Measurements from ENCODE around the gene ST3GAL4.
A peak's percentile ranks its signal among the peaks of the same experiment; 100 is the strongest.
"Not testable (repeated sequence)": the region's sequence is repeated elsewhere in the genome, so short reads cannot be mapped to it uniquely, and the experiment has no call there.

ST3GAL4 gene, protein sequence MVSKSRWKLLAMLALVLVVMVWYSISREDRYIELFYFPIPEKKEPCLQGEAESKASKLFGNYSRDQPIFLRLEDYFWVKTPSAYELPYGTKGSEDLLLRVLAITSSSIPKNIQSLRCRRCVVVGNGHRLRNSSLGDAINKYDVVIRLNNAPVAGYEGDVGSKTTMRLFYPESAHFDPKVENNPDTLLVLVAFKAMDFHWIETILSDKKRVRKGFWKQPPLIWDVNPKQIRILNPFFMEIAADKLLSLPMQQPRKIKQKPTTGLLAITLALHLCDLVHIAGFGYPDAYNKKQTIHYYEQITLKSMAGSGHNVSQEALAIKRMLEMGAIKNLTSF

DNA sequence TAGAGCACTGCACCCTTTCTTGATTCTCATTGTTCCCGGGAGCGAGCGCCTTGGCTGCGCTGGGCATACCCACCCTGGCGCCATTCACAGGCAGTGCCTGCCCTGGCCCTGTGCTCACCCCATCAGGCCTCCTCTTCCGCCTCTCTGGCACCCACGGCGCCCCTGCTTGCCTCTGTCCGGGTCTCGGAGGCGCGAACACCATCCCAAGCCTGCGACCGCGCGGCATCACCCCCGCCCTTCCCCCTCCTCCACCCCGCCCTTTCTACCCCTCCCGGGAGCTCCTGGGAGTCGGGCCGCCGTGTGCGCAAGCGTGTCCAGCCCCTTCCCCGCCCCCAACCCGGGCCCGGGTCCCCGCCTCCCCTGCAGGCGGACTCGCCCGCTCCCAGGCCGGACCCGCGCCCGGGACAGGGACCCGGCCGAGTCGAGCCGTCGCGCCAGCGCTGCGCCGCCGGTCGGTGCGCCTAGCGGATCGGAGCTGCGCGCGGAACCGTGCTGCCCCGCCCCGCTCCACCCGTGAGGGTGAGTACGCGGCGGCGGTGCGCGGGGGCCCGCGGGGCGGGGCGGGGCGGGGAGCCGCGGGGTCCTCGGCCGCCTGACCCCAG is at the start of gene ST3GAL4:
TSS of gene ST3GAL4 (plus strand) at position 363 of the 602 bp plus-strand sequence. CDS start 50,470 bp downstream, outside the sequence.
- DNase-seq: peak; percentile 92

DNA sequence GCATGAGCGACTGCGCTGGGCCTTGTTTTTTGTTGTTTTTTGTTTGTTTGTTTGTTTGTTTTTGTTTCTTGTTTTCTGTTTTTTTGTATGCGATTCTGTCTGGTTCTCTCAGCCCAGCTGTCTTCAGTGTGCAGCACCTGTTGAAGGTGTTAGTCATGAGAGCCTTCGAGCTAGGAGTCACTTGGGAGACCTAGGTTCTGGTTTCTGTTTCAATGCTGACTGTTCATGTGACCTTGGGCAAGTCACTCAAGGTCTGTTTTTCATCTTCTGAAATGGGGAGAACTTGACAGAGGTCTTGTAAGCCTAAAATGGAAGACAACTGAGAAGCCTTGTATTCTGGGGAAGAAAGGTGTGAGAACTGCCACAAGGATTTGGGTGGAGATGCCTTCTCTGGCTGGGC is 49.8 kb upstream of the ST3GAL4 start:
- peak; percentile 62 for DNase-seq

DNA sequence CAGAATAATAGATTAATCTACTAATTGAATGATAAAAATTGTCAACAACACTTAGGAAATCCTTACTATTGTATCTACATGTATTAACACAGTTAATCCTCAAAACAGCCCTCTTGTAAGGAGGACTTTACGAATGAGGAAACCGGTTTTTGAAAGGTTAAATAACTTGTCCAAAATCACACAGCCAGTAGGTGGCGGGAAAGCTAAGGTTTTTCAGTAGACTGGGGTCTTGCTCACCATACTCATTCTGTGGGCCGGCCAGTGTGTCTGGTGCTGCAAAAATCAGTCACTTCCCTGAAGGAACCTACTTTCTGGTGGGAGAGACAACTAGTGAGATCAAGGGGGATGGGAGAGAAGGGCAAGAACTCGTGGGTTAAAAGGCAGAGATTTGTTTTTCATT is 47.8 kb upstream of the ST3GAL4 start:
- DNase-seq: peak; percentile 42

DNA sequence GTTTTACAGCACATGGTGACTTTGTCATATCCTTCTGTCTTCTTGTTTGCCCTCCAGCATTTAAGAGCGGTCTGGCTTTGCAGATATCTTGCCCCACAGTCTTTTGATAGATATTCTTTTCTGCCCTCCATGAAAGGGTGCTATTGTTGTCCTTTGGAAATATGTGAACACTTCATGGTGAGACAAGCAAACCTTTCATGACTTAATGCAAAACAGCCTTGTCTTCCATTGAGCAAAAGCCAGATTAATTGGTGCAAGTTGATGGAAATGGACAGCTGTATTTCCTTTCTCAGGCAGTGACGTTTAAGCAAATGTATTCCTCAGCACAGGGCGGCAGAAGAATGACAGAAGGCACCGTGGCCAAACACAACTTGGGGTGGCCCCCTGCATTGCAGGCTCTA is 47.2 kb upstream of the ST3GAL4 start:
- DNase-seq: no peak

DNA sequence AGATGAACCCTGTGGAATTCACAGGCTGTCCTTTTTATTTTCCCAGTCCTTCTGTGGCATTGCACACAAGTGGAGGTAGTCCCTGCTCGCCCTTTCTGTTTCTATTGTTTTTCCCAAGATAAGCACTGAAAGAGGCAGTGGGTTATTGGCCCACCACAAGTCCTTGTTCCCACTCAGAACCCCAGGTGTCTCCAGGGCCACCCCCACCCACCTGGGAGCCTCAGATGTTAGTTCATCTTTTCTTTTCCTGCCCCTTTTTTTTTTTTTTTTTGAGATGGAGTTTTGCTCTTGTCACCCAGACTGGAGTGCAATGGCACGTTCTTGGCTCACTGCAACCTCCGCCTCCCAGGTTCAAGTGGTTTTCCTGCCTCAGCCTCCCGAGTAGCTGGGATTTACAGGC is 46.7 kb upstream of the ST3GAL4 start:
- DNase-seq: not testable (repeated sequence)

DNA sequence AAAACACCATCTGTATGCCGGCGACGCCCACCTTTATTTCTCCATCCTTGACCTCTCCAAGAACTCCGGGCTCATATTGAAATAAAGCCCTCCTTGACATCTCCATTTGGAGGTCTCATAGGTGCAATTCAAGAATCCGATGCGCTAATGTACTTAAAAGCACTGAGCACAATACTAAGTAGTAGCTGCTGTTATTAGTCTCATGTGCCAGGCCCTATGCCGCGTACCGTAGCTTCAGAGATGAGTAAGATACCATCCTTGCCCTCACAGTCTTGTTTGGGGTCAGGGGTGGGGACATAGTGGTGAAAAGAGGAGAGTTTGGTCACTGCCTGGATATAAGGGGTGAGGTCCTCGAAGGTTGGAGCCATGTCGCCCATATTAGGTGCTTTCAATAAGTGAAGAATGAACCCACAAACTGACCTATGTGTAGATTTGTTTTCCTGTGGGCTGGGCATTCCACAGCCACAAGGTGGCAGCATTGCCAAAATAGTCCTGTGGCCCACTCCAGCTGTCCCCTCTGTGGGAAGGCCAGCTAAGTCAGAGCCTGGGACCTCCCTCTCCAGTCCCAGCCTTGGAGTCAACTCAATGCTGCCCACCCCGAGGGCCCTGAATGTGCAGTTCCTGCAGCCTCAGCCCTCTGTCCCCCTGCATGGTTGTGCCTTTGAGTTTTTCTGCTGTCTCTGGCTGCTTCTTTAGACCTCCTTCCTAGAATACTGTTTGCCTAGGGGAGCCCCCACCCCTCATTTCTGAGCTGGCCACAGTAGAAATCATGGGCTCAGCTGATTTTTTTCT is 45.1 kb upstream of the ST3GAL4 start:
- peak; percentile 66 for DNase-seq

DNA sequence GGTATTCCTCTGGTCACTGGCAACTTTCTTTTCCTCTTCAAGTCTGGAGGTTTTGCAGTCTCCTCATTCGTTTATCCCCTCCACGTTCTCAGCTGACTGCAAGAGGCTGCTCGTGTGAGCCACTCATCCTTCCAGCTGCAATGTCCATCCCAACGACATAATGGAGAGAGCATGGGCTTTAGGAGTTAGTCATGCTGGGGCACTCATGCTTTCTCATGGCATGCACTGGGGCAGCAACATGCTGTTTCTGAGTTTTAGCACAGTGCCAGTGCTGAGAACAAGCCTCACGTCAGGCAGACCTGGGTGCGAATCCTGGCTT is 44.5 kb upstream of the ST3GAL4 start:
- no peak for DNase-seq

DNA sequence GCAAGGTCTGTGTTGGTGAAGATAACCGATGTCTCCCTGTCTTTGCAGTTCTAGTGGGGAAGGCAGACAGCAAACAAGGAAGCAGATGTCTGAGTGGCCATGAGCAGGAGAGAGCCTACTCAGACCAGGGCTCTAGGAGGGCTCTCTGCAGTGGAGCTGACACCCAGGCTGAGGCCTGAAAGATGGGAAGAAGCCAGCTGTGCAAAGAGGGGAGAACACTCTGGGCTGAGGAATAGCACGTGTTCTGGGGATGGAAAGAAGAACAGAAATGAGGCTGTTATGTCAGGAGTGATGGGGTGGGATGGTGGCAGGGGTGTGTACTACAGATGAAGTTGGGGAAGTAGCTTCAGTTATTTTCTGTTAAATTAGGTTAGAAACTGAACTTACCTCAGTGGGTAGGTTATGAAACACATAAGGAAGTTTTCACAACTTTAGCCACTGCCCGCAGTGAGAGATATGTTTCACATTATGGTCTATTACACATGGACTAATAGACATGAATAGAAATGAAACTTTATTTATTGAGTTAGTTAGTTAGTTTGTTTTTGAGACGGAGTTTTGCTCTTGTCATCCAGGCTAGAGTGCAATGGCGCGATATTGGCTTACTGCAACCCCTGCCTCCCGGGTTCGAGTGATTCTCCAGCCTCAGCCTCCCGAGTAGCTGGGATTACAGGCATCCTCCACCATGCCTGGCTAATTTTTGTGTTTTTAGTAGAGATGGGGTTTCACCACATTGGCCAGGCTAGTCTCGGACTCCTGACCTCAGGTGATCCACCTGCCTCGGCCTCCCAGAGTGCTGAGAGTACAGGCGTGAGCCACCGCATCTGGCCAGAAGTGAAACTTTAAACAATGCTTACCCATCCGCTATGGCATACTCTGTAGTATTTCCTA is 43.8 kb upstream of the ST3GAL4 start:
- no peak for DNase-seq

DNA sequence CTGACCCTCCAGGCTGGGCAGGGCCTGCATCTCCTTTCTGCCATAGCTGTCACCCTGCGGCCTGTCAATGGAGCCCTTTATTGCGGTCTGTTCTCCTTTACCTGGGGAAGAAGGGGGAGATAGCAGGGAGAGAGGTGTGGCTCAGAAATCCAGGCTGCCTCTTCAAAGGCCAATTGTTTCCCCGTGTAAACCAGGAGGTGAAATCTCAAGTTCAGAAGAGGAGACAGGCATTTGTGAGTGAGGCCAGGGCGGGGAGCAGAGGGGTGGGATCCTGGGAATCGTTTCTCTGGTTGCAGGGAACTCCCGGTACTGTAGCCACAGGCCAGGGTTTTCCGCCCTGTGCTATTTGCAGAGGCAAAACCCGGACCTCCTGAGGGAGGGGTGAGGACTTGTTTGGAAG is 42.5 kb upstream of the ST3GAL4 start:
- DNase-seq: no peak

DNA sequence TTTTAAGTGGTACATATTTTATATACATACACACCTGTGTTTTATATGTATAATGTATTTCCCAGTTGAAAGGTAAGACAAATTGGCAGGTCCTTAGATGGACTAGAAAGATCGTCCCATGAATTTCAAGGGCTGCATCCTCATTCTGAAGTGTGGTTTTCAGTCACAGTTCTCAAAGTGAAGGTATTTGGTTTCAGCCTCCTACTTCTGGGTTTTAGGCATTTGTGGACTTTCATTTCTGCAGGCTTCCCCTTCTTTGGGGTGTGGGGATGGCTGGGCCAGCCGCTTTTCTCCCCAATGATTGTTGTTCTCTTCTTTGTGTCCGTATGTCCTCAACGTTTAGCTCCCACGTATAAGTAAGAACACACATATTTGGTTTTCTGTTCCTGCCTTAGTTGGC is 41.7 kb upstream of the ST3GAL4 start:
- no peak for DNase-seq

DNA sequence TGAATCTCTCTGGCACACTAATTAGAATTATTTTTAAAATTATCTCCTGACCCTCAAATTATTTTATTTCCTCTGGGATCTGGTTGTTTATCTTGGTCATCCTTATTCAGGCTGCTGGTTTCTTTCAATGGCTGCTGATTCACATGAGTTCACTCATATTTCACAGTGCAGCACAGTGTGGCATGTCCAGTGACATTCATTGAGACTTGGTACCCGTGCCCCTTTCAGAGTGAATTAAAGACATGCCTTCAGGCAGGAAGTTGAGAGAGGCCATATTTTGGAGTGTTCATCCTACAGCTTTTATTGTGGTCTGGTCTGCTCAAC is 38.1 kb upstream of the ST3GAL4 start:
- no peak for DNase-seq

DNA sequence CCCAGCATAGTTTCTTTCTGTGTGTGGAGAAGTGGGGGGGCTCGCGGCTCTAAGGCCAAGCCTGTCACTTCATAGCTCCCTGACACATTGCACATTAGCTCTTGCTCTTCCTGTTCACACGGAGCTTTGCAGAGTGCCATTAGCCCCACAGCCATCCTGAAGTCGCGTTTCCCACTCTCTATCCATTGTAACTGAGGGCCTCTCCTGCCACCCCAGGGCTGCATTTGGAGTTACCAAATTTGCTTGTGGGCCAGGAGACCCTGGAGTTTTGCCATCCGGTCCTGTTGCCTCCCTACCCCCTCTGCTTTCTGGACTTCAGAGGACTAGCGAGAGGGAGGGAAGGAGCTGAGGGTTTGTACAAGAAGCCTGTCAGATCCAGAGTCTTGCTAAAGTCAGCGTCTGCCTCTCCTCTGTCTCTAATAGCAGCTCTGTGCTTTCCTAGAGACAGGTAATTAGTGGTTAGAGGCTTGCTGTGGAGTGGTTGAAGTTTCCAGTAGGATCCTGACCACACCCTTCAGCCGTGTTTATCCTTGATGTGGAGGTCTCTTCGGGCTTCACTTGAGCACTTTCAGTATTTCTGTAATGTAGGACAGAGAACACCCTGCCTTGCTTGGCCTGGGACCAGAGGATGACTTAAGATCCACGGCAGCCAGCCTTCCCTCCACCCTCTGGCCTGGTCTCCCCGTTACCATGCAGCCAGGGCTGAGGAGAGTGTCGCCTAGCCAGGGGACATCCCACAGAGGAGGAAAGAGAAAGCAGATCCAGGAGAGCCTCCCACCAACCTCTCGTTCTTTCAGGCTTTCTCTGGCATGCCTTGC is 37.5 kb upstream of the ST3GAL4 start:
- DNase-seq: peak; percentile 55

DNA sequence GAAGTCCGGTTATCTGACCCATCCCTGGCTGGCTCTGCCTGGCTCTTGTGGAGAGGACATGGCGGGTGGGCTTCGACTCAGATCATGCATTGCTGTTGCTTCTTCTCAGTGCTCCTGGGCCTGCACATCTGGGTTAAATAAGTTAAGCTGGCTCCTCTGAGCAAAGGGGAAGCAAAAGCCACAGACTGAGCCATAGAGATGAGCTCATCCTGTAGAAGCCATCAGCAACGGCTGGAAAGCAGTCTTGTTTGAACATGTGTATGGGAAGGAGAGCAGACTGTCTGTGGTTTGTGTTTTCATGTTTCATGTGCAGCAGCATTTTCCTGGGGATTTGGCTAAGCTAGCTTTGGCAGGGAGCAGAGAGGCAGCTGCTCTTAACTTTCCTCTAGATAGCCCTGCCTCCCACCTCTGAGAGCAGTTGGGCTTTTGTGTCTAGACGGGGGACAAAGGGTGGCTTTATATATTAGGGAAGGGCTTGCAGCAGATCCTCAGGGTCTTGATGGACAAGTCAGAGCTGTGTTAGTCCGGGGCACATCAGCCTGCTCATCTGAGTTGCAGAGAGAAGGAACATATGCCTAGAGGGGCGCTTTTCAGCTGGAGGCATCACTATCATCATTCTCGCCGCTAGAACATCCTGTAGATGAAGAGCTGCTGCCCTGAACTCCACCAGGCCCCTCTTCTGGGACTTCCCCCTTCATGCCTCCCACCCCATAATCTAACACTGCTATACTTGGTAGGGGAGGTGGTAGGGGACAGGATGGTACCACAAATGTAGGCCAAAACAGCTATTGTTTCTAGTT is 36.7 kb upstream of the ST3GAL4 start:
- DNase-seq: peak; percentile 59

DNA sequence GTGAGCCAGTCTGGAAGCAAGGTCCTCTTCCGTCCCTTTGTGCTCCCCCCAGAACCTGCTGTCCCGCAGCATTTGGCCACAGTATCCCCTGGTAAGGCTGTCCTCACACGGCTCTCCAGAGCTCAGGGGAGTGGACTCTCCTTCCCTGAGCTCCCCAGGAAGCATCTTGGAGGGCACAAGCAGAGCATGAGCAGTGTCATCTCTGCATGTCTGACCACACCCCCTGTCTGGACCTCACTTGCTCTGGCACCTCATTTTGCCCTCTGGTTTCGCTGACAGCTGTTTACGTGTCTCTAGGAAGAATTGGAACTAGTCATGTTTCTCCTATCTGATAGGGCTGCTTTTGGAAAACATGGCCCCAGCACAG is 36.1 kb upstream of the ST3GAL4 start:
- no peak for DNase-seq

DNA sequence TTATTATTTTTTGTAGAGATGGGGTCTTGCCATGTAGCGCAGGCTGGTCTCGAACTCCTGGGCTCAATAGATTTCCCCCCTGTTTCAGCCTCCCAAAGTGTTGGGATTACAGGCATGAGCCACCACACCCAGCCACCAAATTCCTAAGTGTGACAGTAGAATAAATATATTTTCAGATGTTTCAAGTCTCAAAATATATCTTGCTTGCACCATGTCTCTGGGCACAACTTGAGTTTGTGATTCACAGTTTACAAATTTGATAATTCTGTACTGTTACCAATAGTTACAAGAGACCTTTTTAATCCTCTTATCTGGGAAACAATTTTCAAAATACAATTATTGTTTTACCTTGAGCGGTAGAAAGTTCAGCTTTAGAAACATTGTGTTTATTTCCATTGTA is 32.5 kb upstream of the ST3GAL4 start:
- DNase-seq: no peak

DNA sequence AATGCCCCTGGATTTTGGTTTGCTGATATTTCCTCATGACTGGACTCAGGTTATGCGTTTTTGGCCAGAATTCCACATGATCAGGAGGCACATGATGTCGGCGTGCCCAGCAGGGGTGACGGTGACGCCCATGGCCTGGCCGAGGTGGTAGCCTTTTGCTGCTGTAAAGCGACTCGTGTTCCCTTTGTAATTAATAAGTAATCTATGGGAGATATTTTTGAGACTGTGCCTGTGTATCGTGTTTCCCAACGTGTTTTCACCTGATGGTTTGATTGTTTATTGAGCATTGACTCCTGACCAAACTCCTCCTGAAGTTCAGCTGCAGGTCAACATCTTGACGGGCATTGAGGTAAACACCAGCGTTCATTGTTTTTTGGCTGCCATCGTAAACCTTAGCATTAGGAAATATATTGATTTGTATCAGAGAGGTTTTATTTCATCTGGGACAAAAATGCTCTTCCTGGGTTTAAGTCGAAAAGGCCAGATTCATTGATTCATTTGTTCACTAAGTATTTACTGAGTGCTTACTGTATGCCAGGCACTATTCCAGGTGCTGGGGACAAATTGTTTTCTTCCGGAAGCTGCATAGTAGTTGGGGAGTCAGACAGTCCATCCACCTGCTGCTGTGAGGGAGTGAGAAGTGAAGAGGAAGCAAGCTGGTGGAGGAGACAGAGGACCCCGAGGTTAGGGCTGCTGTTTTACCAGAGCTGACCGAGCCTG is 28.0 kb upstream of the ST3GAL4 start:
- DNase-seq: no peak

DNA sequence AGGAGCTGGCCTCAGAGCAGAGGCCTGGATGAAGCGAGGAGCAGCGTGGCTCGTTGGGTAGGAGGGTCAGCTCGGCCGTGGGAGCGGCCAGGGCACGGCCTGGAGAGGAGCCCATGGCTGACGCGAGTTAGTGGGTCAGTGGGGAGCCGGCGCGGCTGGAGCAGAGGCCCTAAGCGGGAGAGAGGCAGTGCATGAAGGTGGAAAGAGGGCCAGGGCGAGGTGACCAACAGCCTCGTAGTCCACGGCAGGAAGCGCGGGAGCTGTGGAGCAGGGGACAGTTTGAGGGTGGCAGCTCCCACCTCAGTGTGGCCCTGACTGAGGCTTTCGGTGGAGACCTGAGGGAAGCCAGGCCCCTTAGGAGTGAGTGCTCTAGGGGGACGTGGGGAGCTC is 27.5 kb upstream of the ST3GAL4 start:
- DNase-seq: no peak

DNA sequence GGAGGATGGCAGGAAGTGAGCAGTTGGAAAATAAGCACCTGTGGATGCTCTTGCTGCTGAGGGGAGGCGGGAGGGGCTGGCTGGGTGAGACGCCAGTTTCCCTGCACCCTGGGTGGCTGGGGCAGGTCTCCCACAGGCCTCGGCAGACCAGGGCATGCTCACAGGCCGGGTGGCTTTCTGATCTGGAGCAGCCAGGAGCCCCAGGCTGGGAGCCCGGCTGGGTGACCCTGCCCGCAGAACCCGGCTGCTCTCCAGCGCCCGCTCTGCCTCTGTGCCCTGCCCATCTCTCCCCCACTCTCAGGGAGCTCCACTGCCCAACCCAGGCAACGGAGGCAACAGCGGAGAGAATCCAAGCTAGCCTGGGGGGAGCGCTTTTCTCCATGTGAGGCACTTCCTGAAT is 27.0 kb upstream of the ST3GAL4 start:
- no peak for DNase-seq

DNA sequence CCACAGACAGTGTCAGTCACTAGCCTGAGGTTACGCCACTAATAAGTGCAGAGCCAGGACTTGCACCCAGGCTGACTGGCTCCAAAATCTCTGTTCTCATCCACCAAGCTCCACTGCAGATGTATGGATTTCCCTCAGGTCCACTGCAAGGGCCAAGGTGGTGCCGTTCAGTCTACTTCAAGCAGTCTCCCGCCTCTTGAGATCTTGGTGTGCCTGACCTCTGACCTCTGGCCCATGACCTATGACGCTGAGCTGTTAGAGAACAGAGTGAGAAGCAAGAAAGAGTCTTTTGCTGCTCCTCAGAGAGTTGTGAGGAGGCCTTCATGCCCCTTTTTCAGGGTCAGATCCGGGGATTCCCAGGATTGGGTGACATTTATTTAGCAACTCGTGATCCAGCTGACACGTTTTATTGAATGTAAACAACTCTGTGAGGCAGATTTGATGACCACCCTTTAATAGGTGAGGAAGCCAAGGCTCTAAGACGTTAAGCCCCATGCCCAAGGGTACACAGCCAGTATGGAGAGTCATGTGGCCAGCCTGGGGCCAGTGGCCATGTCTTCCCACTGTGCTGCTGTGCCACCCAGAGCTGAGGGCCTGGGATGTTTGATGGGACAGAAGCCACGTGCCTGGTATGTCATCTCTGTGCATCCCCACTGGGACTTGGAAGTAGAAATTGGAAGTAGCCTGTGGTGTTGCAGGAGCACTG is 26.4 kb upstream of the ST3GAL4 start:
- DNase-seq: no peak

DNA sequence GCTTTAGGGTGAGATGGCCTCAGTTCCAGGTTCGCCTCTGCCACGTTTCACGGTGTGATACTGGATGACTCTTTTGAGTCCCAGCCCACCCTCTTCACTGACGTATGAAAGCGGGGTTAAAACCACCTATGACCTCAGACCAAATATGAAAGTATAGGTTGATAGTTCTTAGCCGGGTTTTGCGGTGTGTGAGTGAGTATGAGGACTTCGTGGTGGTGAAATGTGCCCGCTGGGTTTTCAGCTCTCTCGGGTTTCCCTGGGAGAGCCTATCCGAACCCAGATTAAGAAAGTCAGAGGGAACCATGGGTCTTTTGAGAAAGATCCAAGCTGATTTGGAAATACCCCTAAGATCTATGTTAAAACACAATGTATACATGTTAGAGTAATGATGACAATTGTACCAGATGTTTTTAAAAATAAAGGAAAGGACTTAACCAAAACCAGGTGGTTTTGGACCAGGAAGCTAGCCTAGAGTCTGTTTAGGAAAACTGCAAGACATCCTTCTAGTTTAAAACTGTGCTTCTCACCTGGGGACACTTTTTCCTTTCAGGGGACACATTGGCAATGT is 25.8 kb upstream of the ST3GAL4 start:
- DNase-seq: peak; percentile 37

Data from activated CD4-positive, alpha-beta T cell treated with anti-CD3 and anti-CD28 coated beads, Interleukin-10, Interleukin-2, amounts not matched to agents 100 ng/mL and 50 ng/mL, durations not matched to agents 16 hours and 8 hours (primary cell).